Measurements from ENCODE around the gene MAPK8IP1.
A peak's percentile ranks its signal among the peaks of the same experiment; 100 is the strongest.
"Not testable (repeated sequence)": the region's sequence is repeated elsewhere in the genome, so short reads cannot be mapped to it uniquely, and the experiment has no call there.

MAPK8IP1 gene

DNA sequence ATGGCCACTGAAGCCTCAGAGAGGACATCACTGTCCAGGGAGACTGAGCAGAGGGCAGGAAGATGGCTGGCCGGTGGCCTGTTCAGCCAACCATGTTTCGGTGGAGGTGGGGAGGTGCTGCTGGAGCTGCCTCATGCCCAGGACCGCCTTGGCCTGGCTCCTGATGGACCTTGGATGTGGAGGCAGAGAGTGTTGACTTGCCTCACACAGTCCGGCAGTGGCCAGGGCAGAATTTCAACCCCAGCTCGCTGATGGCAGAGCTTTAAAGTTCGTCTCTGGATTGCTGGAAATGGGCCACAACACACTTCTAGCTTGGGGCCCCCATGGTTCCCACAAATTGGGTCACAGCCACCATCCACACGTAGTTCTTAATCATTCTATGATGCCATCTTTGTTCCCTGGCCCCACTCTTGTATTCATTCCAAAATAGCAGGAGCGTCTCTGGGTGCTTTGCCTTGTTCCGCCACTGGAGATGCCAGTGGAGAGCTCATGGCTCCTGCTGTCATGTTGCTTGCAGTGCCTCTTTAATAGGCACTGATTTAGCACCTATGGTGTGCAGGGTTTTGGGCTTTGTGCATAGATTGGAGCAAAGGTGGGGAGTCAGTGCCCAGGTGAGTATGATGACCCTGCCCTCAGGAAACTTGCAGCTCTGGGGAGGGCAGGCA lies 5.6 kb downstream of the MAPK8IP1 start:
- no peak for DNase-seq

DNA sequence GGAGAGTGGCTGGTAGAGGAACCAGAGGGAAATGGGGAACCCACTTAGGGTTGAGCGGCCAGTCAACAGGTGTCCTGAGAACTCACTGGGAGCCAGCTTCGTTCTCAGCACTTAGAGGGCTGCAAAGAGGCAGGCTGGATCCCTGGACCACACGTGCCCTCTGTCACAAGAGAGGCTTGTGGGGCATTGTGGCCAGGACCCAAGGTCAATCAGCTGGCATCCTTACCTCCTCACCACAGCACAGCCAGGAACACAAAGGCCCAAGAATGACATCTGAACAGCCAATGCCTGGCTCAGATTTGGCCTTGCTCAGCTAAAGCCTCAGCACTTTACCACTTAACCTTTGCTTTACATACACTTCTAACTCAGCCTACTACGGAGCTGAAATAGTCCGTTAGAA lies 7.4 kb downstream of the MAPK8IP1 start:
- DNase-seq, result no peak

DNA sequence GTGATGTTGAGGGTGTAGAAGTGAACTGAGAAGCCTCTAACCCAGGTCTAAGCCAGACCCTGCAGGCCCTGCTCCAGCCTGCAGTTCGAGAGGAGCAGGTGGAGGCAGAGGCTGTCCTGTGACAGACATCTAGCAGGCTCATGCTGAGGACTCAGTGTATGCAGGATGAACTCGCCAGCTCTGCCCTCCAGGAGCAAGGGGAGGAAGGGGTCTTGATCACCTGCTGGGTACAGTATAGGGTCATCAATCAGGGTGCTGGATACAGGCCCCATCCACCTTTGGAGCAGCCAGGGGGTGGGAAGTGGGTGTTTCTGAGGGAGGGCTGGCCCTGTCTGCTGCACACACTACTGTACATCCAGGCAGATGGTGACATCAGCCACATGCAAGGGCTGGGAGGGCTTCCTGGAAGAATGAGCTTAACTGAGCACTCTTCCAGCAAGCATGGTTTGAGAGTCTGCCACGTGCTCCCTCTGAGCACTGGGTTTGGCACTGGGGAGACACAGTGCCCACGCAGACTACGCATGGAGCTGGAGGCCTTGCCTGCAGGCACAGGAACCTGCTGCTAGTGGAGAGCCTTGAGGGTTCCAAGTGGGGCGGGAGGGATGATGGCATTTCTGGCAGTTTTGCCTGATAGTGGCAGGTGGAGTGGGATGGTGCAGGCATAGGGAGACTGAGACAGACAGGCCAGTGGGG lies 9.2 kb downstream of the MAPK8IP1 start:
- no peak for DNase-seq

DNA sequence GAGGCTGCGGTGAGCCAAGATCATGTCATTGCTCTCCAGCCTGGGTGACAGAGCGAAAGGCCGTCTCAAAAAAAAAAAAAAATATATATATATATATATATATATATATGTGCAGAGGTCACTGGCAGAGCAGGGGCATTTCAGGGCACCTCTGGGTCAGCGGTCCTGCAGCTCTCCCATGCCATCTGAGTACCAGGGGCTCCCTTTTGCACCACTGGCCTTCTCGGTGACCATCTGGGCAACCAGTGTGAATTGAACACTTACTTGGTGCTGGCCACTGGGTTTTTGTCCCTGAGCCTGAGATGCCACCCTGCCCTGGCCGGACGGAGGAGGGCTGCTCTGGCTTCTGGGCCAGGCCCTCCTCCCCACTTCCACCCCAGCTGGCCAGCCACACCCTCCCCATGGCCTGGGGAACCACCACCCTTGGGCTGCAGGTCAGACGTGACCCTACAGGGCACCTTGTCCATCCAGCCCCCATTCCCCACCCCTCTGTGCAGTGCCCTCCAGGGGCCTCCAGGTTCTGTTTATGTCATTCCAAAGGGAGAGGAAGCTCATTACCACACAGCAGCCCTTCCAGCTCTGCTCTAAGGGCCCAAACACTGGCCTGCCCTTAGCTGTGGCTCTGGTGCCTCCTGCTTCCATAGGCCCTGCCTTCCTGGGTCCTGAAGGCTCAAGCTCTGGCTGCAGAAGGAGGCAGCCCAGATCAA lies 10.3 kb downstream of the MAPK8IP1 start:
- no peak for DNase-seq

DNA sequence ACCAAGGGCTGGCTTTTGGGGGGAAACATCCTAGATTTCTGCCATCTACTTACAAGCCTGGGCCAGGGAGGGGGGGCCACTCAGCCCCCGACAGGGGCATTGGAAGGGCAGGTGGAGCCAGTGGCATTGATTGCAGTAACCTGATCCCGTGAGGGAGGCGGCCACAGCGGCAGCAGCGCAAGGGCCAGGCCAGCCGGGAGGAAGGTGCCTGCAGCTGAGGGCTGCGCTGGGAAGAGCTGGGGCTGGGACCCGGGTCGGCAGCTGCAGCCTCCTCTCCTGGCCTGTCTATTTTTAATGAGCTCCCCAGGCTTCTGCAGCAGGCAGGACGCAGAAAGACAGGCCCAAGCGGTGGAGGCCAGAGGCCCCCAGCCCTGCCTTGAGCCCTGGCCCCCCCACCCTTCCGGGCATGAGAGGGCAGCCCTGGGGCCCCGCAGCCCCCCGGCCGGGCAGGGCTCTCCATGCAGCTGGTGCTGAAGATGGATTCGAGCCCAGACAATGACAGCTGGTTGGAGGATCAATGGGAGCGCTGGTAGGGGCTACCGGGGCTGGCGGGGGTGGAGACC lies 11.1 kb downstream of the MAPK8IP1 start:
- no peak for DNase-seq

DNA sequence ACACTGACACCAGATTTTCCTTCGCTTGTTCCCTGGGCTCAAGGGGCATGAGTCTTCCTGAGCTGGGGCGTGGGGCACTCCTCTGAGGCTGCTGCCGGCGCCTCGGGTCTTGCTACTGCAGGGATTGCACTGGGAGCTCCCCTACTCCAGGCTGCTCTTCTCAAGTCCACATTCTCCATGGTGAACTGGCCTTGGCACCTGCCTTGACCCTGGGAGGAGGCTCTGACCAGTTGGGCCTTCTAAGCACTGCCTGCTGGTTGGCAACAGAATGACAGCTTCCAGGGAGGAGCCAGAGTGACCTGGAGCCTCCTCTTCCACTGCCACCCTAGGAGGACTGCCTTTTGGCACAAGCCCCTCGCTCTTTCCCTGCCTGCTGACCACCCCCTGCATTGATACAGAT lies 12.1 kb downstream of the MAPK8IP1 start:
- no peak for DNase-seq

DNA sequence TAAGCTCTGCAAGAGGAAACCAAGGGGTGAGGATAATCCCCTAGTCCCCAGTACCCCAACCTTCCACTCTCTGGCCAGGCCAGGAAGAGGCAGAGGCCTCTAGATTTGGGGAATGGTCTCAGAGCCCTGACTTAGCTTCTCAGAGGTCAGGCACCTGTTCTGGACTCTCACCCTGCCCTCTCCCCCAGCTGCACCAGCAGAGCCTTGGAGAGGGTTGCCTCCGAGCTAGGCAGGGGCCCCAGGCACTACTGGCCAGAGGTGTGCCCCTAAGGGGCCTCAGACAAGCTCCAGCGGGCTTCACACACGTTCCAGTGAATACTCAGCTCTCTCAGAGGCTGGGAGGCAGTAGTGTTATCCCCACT lies 13.6 kb downstream of the MAPK8IP1 start:
- no peak for DNase-seq

DNA sequence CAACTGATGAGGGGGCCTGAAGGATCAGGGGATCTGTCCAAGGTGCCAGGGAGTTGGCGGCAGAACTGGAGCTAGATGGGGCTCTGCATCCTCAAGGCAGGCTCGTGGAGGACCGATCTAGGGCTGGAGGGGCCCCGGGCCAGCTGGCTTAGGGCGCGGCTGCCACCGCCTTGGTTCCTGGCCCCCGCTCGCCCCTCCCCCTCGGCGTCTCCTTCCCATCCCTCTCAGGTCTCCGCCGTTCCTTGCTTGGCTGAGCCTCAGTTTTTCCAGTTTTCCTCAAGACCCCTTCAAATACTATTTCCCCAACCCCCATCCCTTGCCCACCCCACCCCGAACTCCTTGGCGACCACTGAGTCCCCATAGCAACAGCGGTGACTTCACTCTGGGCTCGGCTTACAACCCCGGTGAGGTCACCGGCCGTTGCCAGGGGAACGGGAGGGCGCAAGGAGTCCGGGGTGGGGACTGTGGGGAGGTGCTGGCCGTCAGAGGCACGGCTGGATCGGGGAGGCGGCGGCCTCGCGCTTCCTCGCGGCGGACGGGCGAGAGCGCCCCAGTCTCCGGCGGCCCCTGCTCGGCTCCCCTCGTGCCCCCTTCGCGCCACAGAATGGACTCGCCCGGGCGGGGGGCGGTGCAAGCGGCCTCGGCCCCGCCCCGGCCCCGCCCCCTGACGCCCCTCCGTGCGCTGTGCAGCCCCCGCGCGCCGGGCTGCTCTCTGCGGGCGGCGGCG lies 14.2 kb downstream of the MAPK8IP1 start:
- DNase-seq, result peak; percentile 47 to 56

DNA sequence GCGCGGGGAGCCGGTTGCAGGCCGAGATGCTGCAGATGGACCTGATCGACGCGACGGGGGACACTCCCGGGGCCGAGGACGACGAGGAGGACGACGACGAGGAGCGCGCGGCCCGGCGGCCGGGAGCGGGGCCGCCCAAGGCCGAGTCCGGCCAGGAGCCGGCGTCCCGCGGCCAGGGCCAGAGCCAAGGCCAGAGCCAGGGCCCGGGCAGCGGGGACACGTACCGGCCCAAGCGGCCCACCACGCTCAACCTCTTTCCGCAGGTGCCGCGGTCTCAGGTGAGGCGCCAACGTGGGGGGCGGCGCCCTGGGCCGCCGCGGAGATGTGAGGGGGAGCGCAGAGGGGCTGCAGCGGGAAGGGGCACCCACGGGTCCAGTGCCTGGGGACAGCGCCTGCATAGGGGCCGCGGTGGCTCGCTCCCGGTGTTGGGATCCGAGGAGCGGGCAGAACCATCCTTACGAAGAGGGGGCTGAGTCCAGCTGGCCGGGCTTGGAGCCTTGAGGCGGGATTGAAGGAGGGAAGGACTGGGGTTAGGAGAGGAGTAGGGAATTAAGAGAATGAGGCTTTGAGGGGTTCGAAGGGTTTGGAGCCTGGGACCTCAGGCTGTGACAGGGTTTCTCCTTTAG lies 14.8 kb downstream of the MAPK8IP1 start:
- not testable (repeated sequence) for DNase-seq

DNA sequence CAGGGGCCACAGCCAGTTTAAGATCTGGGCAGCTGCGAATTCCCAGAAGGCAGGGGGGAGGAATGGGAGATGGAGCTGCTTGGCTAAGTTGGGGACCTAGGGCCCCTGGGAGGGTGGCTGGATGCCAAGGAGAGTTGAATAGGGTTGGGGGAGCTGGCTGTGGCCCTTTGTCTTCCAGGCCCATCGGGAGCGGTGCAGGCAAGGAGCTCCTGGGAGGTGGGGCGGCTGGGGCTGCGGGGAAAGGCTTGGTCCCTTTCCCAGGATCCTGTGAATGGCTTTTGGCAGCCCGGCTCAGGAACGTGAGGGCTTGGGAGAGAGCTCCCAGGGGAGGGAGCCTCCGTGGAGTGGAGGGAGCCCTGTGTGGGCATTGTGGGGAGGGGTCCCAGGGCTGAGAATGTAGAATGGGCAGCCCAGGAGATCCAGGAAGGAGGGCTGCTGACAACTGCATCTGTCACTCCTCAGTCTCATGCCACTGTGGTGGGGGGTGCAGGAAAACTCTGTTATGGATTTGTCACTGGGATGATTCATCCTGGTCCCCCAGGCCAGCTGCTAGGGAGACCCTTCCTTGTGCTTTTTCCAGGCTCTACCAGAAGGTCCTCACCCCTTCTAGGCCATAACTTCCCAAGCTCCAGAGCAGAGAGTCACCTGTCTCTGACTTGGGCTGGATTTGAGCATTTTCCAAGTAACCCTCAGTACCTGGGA lies 15.6 kb downstream of the MAPK8IP1 start:
- DNase-seq, result no peak

DNA sequence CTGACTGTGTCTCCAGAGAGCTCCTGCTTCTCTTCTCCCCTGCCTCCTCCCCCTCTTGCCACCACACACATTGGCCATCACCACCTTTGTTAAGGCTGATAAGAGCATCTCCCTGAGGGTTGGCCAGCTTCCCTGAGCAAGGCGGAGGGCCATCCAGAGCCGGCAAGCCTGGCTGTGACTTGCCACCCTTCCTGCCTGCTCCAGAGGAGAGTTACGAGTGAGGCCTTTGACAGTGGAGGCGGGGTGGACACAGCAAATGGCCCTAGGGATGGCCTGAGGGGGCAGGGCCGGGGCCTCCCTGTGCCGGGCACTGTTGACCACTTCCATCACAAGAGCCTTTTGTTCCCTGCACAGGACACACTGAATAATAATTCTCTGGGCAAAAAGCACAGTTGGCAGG lies 16.2 kb downstream of the MAPK8IP1 start:
- no peak for DNase-seq

DNA sequence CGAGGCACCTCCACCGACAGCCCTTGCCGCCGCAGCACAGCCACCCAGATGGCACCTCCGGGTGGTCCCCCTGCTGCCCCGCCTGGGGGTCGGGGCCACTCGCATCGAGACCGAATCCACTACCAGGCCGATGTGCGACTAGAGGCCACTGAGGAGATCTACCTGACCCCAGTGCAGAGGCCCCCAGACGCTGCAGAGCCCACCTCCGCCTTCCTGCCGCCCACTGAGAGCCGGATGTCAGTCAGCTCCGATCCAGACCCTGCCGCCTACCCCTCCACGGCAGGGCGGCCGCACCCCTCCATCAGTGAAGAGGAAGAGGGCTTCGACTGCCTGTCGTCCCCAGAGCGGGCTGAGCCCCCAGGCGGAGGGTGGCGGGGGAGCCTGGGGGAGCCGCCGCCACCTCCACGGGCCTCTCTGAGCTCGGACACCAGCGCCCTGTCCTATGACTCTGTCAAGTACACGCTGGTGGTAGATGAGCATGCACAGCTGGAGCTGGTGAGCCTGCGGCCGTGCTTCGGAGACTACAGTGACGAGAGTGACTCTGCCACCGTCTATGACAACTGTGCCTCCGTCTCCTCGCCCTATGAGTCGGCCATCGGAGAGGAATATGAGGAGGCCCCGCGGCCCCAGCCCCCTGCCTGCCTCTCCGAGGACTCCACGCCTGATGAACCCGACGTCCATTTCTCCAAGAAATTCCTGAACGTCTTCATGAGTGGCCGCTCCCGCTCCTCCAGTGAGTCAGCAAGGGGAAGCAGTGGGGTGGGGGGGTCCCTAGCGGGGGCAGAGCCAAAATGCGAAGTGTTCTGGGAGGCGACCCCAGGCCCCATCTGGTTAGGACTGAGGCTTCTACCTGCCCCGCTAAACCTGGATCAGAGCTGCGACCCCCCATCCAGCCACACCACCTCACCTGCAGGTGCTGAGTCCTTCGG lies 17.3 kb downstream of the MAPK8IP1 start:
- DNase-seq, result no peak

DNA sequence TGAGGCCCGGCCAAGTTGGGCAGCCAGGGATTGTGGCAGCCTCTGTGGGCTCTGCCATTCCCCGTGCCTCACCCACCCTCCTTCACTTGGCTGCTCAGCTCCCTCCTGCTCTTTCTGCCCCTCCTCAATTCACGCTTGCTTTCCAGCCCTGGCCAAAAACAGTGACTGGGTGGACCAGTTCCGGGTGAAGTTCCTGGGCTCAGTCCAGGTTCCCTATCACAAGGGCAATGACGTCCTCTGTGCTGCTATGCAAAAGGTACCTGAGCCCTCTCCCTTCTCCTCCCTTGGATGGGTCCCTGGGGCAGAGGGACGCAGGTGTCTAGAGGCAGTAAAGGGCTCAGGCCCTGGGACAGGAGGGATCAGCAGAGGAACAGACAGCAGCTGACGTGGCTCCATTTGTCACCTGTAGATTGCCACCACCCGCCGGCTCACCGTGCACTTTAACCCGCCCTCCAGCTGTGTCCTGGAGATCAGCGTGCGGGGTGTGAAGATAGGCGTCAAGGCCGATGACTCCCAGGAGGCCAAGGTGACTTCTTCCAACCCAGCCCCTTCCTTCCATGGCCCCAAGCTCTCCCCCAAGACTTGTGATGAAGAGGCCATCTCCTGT lies 19.0 kb downstream of the MAPK8IP1 start:
- no peak for DNase-seq

DNA sequence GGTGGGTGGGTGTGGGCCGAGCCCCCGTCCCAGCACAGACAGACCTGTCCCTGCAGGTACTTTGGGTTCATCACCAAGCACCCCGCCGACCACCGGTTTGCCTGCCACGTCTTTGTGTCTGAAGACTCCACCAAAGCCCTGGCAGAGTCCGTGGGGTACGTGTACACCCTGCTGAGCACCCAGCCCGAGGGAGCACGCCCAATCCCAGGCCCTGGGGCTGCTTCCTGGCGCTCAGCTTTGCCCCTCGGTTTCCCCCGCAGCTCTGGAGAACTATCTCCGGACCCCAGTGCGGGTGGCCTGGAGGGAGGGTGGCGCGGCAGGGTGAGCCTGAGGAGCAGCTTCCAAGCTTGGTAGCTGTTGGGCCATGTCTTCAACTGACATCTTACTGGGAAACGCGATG lies 19.6 kb downstream of the MAPK8IP1 start:
- DNase-seq, result no peak

DNA sequence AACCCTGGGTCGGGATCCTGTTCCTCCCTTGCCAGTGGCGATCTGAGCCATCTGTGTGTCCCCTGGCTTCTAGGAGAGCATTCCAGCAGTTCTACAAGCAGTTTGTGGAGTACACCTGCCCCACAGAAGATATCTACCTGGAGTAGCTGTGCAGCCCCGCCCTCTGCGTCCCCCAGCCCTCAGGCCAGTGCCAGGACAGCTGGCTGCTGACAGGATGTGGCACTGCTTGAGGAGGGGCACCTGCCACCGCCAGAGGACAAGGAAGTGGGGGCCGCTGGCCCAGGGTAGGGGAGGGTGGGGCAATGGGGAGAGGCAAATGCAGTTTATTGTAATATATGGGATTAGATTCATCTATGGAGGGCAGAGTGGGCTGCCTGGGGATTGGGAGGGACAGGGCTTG lies 20.1 kb downstream of the MAPK8IP1 start:
- DNase-seq, result not testable (repeated sequence)

DNA sequence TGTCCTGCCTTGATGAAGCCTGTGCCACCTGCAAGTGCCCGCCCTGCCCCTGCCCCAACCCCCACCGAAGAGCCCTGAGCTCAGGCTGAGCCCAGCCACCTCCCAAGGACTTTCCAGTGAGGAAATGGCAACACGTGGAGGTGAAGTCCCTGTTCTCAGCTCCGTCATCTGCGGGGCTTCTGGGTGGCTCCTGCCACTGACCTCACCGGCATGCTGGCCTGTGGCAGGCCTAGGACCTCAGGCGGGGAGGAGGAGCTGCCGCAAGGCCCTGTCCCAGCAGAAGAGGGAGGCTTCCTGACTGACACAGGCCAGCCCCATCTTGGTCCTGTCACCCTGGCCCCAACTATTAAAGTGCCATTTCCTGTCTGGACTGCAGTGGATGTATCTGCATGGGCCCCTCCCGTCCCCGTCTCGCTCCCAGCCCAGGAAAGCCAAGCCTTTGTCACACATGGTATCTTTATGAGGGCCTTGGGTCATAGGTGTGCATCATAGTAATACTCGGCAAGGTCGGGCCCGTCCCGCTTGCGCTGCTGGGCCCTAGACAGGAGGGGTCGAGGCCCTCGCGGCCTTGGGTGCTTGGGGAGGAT lies 20.7 kb downstream of the MAPK8IP1 start:
- DNase-seq, result peak; percentile 57 to 80

DNA sequence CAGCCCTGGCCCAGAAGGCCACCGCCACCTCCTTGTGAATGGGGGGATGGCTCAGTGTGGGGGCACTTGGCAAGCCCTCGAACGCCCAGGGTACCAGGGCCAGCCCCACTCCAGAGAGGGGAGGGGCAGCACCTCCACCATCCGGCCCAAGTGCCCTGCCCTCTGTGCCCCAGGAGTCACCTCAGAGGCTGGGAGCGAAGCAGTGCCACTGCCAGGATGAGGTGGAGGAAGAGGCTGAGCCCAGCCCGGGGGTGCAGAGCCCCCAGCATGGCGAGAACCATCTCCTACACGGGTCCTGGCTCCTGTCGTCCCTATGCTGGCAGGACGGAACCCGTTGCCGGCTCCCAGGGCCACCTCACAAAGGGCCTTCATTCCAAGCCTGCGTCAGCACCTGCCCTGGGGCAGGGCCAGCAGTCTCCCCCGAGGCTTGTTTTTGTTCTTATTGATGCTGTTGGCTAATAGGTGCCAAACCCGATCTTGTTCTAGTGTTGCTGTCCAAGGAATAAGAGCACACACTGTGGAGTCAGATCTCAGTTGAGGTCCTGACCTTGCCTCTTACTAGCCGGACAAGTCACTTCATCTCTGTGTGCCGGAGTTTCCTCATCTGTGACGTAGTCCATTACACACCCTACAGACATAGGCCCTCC lies 21.6 kb downstream of the MAPK8IP1 start, which contains the start of gene FREY1:
FREY1 (minus strand) TSS at position 307 of the 647 bp plus-strand sequence; CDS start at position 281, 26 bp downstream.
- DNase-seq, result no peak

DNA sequence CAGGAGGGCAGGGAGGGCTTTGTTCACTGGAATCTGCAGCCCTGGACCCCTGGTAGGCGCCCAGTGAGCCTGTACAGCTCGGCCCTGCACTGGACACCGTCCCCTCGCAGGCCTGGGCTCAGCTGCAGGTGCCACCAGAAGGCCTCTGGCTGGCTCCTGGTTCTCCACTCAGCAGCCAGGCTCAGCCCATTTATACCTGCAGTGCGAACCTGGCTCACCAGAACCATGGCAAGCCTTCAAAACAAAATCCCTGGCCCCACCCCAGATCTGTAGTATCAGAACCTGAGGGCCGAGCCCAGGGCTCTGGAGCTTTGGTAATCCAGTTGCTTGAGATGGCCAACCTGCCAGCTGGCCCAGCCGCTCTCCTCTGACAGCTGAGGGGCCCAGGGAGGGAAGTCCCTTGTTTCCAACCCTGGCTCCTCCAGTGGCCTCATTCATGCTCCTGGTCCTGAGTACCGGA lies 22.5 kb downstream of the MAPK8IP1 start:
- DNase-seq, result no peak
